T-helper 2 cell (primary cell): Measurements from ENCODE around the gene TMEM26.
"Not testable (repeated sequence)": the region's sequence is repeated elsewhere in the genome, so short reads cannot be mapped to it uniquely, and the experiment has no call there.

Experiments
- DNase-seq, 5 experiments: peaks; one replicate each; pipeline versions ENCODE4 v3.0.0 to v3.0.0-alpha.2; 2012 to 2022

The TMEM26 gene

GRCh38 chr10:61398366-61399129, 54.6 kb downstream of the TMEM26 start:
- no peak for DNase-seq

- peak in 1 of 5 experiments; percentile 41 for DNase-seq
Measured at GRCh38 chr10:61397175-61397986, 55.8 kb downstream of the TMEM26 start.

GRCh38 chr10:61391281-61391680, 61.9 kb downstream of the TMEM26 start:
- no peak for DNase-seq

- peak in 1 of 5 experiments; percentile 23 for DNase-seq
Measured at GRCh38 chr10:61390851-61391250, 62.3 kb downstream of the TMEM26 start.

GRCh38 chr10:61389887-61390286, 63.3 kb downstream of the TMEM26 start:
- DNase-seq = no peak

- not testable (repeated sequence) for DNase-seq
Measured at GRCh38 chr10:61388986-61389385, 64.2 kb downstream of the TMEM26 start.

GRCh38 chr10:61385231-61386001, 67.8 kb downstream of the TMEM26 start:
- no peak for DNase-seq

GRCh38 chr10:61381153-61381552, 72.0 kb downstream of the TMEM26 start:
- DNase-seq = not testable (repeated sequence)

GRCh38 chr10:61378865-61379264, 74.3 kb downstream of the TMEM26 start:
- no peak for DNase-seq

GRCh38 chr10:61376908-61377368, 76.2 kb downstream of the TMEM26 start:
- DNase-seq = peak in 1 of 5 experiments; percentile 2

- DNase-seq = no peak
Measured at GRCh38 chr10:61376377-61376776, 76.8 kb downstream of the TMEM26 start.

- no peak for DNase-seq
Measured at GRCh38 chr10:61366365-61366764, 86.8 kb downstream of the TMEM26 start.

GRCh38 chr10:61364619-61365018, 88.6 kb downstream of the TMEM26 start:
- DNase-seq = no peak

GRCh38 chr10:61363006-61363405, 90.2 kb downstream of the TMEM26 start:
- no peak for DNase-seq

- DNase-seq = no peak
Measured at GRCh38 chr10:61359452-61359851, 93.7 kb downstream of the TMEM26 start.

GRCh38 chr10:61357687-61358086, 95.5 kb downstream of the TMEM26 start:
- DNase-seq = no peak
